DMS153 (cell line): Measurements from ENCODE around the gene PPIA.
A peak's percentile ranks its signal among the peaks of the same experiment; 100 is the strongest.

Experiments used
- DNase-seq: peaks from one replicate; lab custom pipeline; 2025; lab: John Stamatoyannopoulos, UW

Gene PPIA

GRCh38 chr7:44796504-44797328, at the start of gene PPIA:
Gene PPIA, plus strand, starts transcription at chr7:44796681. Its CDS starts 44 bp downstream, at chr7:44796725.
- peak; percentile 97 for DNase-seq

GRCh38 chr7:44748045-44748947, 48.2 kb upstream of the PPIA start, which contains the start of gene ZMIZ2:
Gene ZMIZ2, plus strand, starts transcription at chr7:44748847. Its CDS starts 7,403 bp downstream, at chr7:44756250.
- DNase-seq: peak; percentile 85

GRCh38 chr7:44748948-44749731, 47.3 kb upstream of the PPIA start:
- DNase-seq: peak; percentile 20

GRCh38 chr7:44749992-44750391, 46.5 kb upstream of the PPIA start:
- no peak for DNase-seq

GRCh38 chr7:44750424-44750823, 46.1 kb upstream of the PPIA start:
- no peak for DNase-seq

GRCh38 chr7:44750921-44751571, 45.4 kb upstream of the PPIA start:
- no peak for DNase-seq

GRCh38 chr7:44752822-44753221, 43.7 kb upstream of the PPIA start:
- DNase-seq: no peak

- no peak for DNase-seq
Measured at GRCh38 chr7:44754802-44755697, 41.4 kb upstream of the PPIA start.

- DNase-seq: no peak
Measured at GRCh38 chr7:44755698-44756627, 40.5 kb upstream of the PPIA start.

- no peak for DNase-seq
Measured at GRCh38 chr7:44756904-44757303, 39.6 kb upstream of the PPIA start.

GRCh38 chr7:44757311-44757710, 39.2 kb upstream of the PPIA start:
- no peak for DNase-seq

GRCh38 chr7:44757739-44758138, 38.7 kb upstream of the PPIA start:
- no peak for DNase-seq

- DNase-seq: no peak
Measured at GRCh38 chr7:44759246-44759645, 37.2 kb upstream of the PPIA start.

GRCh38 chr7:44760034-44760580, 36.4 kb upstream of the PPIA start:
- no peak for DNase-seq

GRCh38 chr7:44761207-44762161, 35.0 kb upstream of the PPIA start:
- no peak for DNase-seq

GRCh38 chr7:44762300-44762699, 34.2 kb upstream of the PPIA start:
- no peak for DNase-seq

GRCh38 chr7:44762726-44763522, 33.6 kb upstream of the PPIA start:
- no peak for DNase-seq
